GM23338 (cell line): ENCODE data around the gene ZIC2. TPM values are rescaled to one million over a fixed set of nuclear protein-coding genes. Genes with fewer than 3 reads are reported as not detected.

Source experiments
- ATAC-seq: fragments of 200-7000 bp; cut with Tn5 transposase; 3 replicates; pipeline ENCODE4 v1.9.1; 2020
- DNase-seq: peaks from one replicate; pipeline ENCODE4 v3.0.0-alpha.2; 2015; ENCODE audit warnings: low spot score
- H2AFZ ChIP-seq: fragments of 200-600 bp; sonication (generic); 2 replicates; pipeline ENCODE4 v1.8.0; 2016; ENCODE audit warnings: antibody characterized with exemption, mild to moderate bottlenecking, moderate library complexity
- H3F3A ChIP-seq: fragments of 200-600 bp; sonication (generic); replicated peaks from 2 replicates; pipeline ENCODE4 v1.8.0; 2017; ENCODE audit warnings: antibody characterized with exemption, mixed run types, low read depth
- H3K27ac ChIP-seq: fragments of 200-600 bp; sonication (generic); 2 replicates; pipeline ENCODE4 v1.6.1; 2016; ENCODE audit warnings: low read depth
- H3K27me3 ChIP-seq: fragments of 200-600 bp; sonication (generic); 2 replicates; pipeline ENCODE4 v1.8.0; 2016; ENCODE audit warnings: mild to moderate bottlenecking, mixed run types, moderate library complexity; ENCODE audit not compliant: insufficient read depth
- H3K36me3 ChIP-seq: fragments of 200-600 bp; sonication (generic); 2 replicates; pipeline ENCODE4 v1.8.0; 2016; ENCODE audit warnings: mild to moderate bottlenecking; ENCODE audit not compliant: insufficient read depth
- H3K4me1 ChIP-seq: fragments of 200-600 bp; sonication (generic); 2 replicates; pipeline ENCODE4 v1.8.0; 2016; ENCODE audit warnings: mild to moderate bottlenecking, moderate library complexity; ENCODE audit not compliant: insufficient read depth
- H3K4me2 ChIP-seq: fragments of 200-600 bp; sonication (generic); 2 replicates; pipeline ENCODE4 v1.7.1; 2017; ENCODE audit warnings: mixed run types
- H3K4me3 ChIP-seq: fragments of 200-600 bp; sonication (generic); 2 replicates; pipeline ENCODE4 v1.6.1; 2016; ENCODE audit warnings: mixed run types
- H3K79me2 ChIP-seq: fragments of 200-600 bp; sonication (generic); replicated peaks from 2 replicates; pipeline ENCODE4 v1.8.0; 2017; ENCODE audit warnings: mild to moderate bottlenecking; ENCODE audit not compliant: insufficient read depth
- H3K9me2 ChIP-seq: fragments of 200-600 bp; sonication (generic); 2 replicates; pipeline ENCODE4 v1.8.0; 2017; ENCODE audit not compliant: insufficient read depth
- H4K20me1 ChIP-seq: fragments of 200-600 bp; sonication (generic); replicated peaks from 2 replicates; pipeline ENCODE4 v1.8.0; 2017; ENCODE audit warnings: mild to moderate bottlenecking; ENCODE audit not compliant: insufficient read depth
- H3K27ac Mint-ChIP-seq: 2 replicates; pipeline ENCODE4 v1.8.0; 2020; ENCODE audit warnings: inconsistent platforms, mild to moderate bottlenecking, moderate library complexity, mixed read lengths
- H3K27me3 Mint-ChIP-seq: 3 replicates; pipeline ENCODE4 v1.8.0; 2022; ENCODE audit warnings: low read depth, mild to moderate bottlenecking, moderate library complexity, mixed read lengths, inconsistent platforms; ENCODE audit not compliant: insufficient read depth, poor library complexity
- H3K36me3 Mint-ChIP-seq: 3 replicates; pipeline ENCODE4 v1.8.0; 2021; ENCODE audit warnings: low read depth, mild to moderate bottlenecking, inconsistent platforms, moderate library complexity, mixed read lengths
- H3K4me1 Mint-ChIP-seq: 3 replicates; pipeline ENCODE4 v1.8.0; 2020; ENCODE audit warnings: mild to moderate bottlenecking, inconsistent platforms, mixed read lengths
- H3K4me3 Mint-ChIP-seq: 3 replicates; pipeline ENCODE4 v1.8.0; 2021; ENCODE audit warnings: moderate library complexity, mild to moderate bottlenecking, inconsistent platforms, mixed read lengths
- H3K9me3 Mint-ChIP-seq: 3 replicates; pipeline ENCODE4 v1.8.0; 2020; ENCODE audit warnings: moderate library complexity, mild to moderate bottlenecking, inconsistent platforms, mixed read lengths
- EZH2 ChIP-seq: fragments of 200-600 bp; sonication (generic); IDR thresholded peaks from one replicate; pipeline ENCODE4 v1.8.0; 2017; ENCODE audit warnings: antibody characterized with exemption, mild to moderate bottlenecking, low read depth; ENCODE audit not compliant: unreplicated experiment
- polyA plus RNA-seq: library from polyadenylated mRNA; unstranded; fragments of >200 nt; fragmentation: Nextera tagmentation; extraction: Ambion mirVana; gene quantifications from 2 replicates; pipeline ENCODE4 v1.2.1, GENCODE V29; 2016
- total RNA-seq: library from RNA; depleted of rRNA; stranded (reverse); fragments of >200 nt; shearing (Covaris generic); gene quantifications from 2 replicates; pipeline ENCODE4 v1.2.3, GENCODE V29; 2014
- TF ChIP-seq, protein P1 (sequence below): IDR thresholded peaks from 2 replicates; pipeline ENCODE4 v1.6.1; 2016; ENCODE audit warnings: antibody characterized with exemption
- TF ChIP-seq, protein P2 (sequence below), 2 experiments: fragments of 200-600 bp in 1 of 2; sonication (generic) in 1 of 2; conservative IDR thresholded peaks; 2 replicates each; pipeline versions ENCODE4 v1.5.1 to v1.6.1; 2016 to 2017; ENCODE audit warnings: antibody characterized with exemption in 2 of 2, low read depth in 2 of 2, mild to moderate bottlenecking in 2 of 2, moderate library complexity in 1 of 2

ZIC2 gene
- total and polyA plus RNA-seq, 2 experiments from 2014 or later = 63.2 to 87.9 TPM

DNA sequence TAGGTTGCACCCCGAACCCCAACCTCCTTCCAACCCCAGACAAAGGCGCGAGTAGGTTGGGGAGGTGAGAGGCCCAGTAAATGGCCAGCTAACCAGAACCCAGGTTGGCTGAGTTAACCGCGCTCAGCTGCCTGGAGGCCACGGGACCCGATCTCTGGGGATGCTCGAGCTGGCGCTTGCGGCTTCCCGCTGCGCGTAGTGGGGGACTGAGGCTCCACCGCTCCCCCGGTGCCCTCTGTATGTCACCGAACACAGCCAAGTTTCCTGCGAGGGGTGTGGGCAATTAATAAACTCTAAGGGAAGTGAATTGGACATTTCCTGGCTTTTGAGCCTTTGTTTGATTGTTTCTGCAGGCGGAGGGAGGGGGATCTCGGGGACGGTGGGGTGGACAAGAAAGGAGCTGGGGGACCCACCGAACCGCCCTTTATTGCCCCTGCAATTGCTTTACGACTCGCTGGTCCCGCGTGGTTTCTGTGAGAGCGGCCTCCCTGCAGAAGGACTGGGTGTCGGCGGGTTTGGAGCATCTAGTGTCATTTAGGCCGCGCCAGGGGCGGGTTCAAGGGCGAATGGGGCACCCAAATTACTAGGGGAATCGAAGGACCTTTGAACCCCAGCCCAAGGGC lies 6.5 kb upstream of the ZIC2 start:
- Mint-ChIP-seq H3K4me1 (peaks cover 64% of the 10 kb centered on the region), H3K4me3 (peak overlapping the region; percentile 80), H3K27ac (peak overlapping the region; percentile 91), H3K36me3 (peaks cover 1% of the 10 kb centered on the region), H3K27me3 (peaks cover 57% of the 10 kb centered on the region), H3K9me3 (no peaks in the 10 kb centered on the region)
- H2AFZ ChIP-seq = no peak overlapping the region
- peaks cover 8% of the 10 kb centered on the region for H3K79me2 ChIP-seq
- peak overlapping the region; percentile 98 for H3K4me2 ChIP-seq
- TF ChIP-seq, protein P1, sequence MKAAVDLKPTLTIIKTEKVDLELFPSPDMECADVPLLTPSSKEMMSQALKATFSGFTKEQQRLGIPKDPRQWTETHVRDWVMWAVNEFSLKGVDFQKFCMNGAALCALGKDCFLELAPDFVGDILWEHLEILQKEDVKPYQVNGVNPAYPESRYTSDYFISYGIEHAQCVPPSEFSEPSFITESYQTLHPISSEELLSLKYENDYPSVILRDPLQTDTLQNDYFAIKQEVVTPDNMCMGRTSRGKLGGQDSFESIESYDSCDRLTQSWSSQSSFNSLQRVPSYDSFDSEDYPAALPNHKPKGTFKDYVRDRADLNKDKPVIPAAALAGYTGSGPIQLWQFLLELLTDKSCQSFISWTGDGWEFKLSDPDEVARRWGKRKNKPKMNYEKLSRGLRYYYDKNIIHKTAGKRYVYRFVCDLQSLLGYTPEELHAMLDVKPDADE = 0 out of 2 replicates have a peak, but pooled peaks have one; percentile 24
- TF ChIP-seq, protein P2, sequence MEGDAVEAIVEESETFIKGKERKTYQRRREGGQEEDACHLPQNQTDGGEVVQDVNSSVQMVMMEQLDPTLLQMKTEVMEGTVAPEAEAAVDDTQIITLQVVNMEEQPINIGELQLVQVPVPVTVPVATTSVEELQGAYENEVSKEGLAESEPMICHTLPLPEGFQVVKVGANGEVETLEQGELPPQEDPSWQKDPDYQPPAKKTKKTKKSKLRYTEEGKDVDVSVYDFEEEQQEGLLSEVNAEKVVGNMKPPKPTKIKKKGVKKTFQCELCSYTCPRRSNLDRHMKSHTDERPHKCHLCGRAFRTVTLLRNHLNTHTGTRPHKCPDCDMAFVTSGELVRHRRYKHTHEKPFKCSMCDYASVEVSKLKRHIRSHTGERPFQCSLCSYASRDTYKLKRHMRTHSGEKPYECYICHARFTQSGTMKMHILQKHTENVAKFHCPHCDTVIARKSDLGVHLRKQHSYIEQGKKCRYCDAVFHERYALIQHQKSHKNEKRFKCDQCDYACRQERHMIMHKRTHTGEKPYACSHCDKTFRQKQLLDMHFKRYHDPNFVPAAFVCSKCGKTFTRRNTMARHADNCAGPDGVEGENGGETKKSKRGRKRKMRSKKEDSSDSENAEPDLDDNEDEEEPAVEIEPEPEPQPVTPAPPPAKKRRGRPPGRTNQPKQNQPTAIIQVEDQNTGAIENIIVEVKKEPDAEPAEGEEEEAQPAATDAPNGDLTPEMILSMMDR (conservative IDR thresholded peaks at IDR 0.05; ENCODE audit: low read depth in 2 of 2) = no peak
- peaks cover 23% of the 10 kb centered on the region; the same call in 1 of the 2 replicates for H3F3A ChIP-seq
- no peaks in the 10 kb centered on the region for H3K36me3 ChIP-seq
- H3K4me1 ChIP-seq = peaks cover 56% of the 10 kb centered on the region
- peak overlapping the region; percentile 63 for H3K4me3 ChIP-seq
- peak; percentile 76 for DNase-seq
- peak; percentile 5 for ATAC-seq
- no peaks in the 10 kb centered on the region for H3K9me2 ChIP-seq
- peaks cover 61% of the 10 kb centered on the region for H3K27me3 ChIP-seq
- H3K27ac ChIP-seq = peak overlapping the region; percentile 80
- no peaks in the 10 kb centered on the region for H4K20me1 ChIP-seq

DNA sequence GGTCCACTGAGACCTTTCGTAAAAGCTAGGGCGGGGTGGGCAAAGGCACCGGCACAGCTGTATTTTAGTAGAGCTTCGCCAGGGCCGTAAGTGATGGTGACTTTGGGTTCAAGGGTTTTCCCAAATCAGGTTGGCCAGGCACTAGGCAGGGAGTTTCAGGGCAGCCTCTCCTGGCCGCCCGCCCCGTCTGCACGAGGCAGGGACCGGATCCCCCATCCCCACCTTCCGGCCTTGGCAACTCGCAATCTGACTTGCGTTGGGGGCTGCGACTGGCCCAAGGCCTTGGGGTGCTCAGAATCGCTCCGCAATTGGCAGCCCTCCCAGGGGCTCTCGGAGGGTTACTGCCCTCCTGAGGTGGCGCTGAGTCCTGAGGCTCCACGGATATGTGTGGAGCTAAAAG lies 6.0 kb upstream of the ZIC2 start:
- Histone ChIP-seq H3F3A (peaks cover 23% of the 10 kb centered on the region; the same call in 1 of the 2 replicates), H3K4me3 (peak overlapping the region; percentile 63), H3K4me1 (peaks cover 56% of the 10 kb centered on the region), H3K36me3 (no peaks in the 10 kb centered on the region), H3K9me2 (no peaks in the 10 kb centered on the region), H3K27ac (no peak overlapping the region), H3K27me3 (peaks cover 63% of the 10 kb centered on the region), H2AFZ (no peak overlapping the region), H4K20me1 (no peaks in the 10 kb centered on the region), H3K4me2 (peak overlapping the region; percentile 98), H3K79me2 (peaks cover 9% of the 10 kb centered on the region; the same call in 1 of the 2 replicates)
- peak overlapping the region; percentile 91; the same call in 1 of the 2 replicates for H3K27ac Mint-ChIP-seq
- H3K4me1 Mint-ChIP-seq = peaks cover 64% of the 10 kb centered on the region
- no peaks in the 10 kb centered on the region; the same call in 2 of the 3 replicates for H3K36me3 Mint-ChIP-seq
- no peaks in the 10 kb centered on the region for H3K9me3 Mint-ChIP-seq
- H3K27me3 Mint-ChIP-seq = peaks cover 56% of the 10 kb centered on the region
- H3K4me3 Mint-ChIP-seq = peak overlapping the region; percentile 80; the same call in 2 of the 3 replicates
- ATAC-seq = no peak
- TF ChIP-seq, protein P2 (conservative IDR thresholded peaks at IDR 0.05; ENCODE audit: low read depth in 2 of 2) = peak in 1 of 2 experiments; percentile 33; a peak in 2 of 4 replicates
- TF ChIP-seq, protein P1 = no peak
- peak; percentile 14 for TF ChIP-seq EZH2
- DNase-seq = peak; percentile 61
